ENCODE measurements around the gene TOR3A. TPM values are rescaled to one million over a fixed set of nuclear protein-coding genes. Genes with fewer than 3 reads are reported as not detected.
A peak's percentile ranks its signal among the peaks of the same experiment; 100 is the strongest.

TOR3A gene
- total and polyA plus RNA-seq, 2 of the 13 experiments (the other 11 are each of a cell fraction or from before 2014, with no cell fraction given) = 14.7 to 28.4 TPM

DNA sequence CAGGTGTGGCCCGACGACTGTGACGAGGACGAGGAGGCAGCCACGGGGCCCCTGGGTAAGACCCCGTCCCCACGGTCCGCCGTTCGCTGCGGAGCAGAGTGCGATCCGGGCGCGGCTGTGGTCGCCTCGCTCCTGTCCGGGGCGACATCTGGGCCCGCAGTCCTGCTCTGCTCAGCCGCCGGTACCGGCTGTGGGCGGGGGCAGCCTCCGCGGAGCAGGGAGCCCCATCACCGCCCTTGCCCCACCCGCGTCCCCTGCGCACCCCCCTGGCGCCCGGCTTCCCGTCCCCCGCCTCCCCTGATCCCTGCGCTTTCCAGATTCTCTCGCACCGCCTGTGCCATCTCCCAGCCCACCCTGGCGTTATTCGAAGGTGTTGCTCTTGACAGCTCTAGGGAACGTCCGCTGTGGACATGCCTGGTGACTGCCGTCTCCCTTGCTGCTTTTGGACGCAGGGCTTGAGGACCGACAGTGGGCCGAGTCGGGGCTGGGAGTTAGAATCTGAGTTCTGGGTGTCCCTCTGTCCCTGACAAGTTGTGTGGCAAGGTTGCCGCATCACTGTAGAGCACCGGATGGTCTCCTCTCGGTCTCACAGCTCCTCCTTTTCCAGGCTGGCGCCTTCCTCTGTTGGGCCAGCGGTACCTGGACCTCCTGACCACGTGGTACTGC lies 596 bp downstream of the TOR3A start (continued):
- no peak for TF ChIP-seq ASH2L (IDR thresholded peaks at IDR 0.05; ENCODE audit: insufficient read length, low read depth, low read length)
- TF ChIP-seq DNMT1 (CRISPR knock-in tag; IDR thresholded peaks at IDR 0.05) = peak; percentile 81; the same call in 1 of the 2 replicates
- no peak for TF ChIP-seq ATF7 (IDR thresholded peaks at IDR 0.05)
- 0 out of 2 replicates have a peak, but pooled peaks have one; percentile 28 for TF ChIP-seq ATF7 (CRISPR knock-in tag; IDR thresholded peaks at IDR 0.05)
- TF ChIP-seq KMT2A (CRISPR knock-in tag; IDR thresholded peaks at IDR 0.05) = 0 out of 2 replicates have a peak, but pooled peaks have one; percentile 46
- no peak for TF ChIP-seq TEAD2 (CRISPR knock-in tag; IDR thresholded peaks at IDR 0.05)
- TF ChIP-seq ZNF530 (CRISPR knock-in tag; IDR thresholded peaks at IDR 0.05; ENCODE audit: low read depth) = no peak
- 0 out of 2 replicates have a peak, but pooled peaks have one; percentile 40 for TF ChIP-seq ZSCAN29 (CRISPR knock-in tag; conservative IDR thresholded peaks at IDR 0.05)
- TF ChIP-seq ZNF124 (CRISPR knock-in tag; IDR thresholded peaks at IDR 0.05) = 0 out of 2 replicates have a peak, but pooled peaks have one; percentile 9
- TF ChIP-seq ZNF773 (CRISPR knock-in tag; IDR thresholded peaks at IDR 0.05; ENCODE audit: borderline replicate concordance) = no peak
- 0 out of 2 replicates have a peak, but pooled peaks have one; percentile 8 for TF ChIP-seq ZNF777 (CRISPR knock-in tag; IDR thresholded peaks at IDR 0.05)
- TF ChIP-seq ZNF343 (CRISPR knock-in tag; IDR thresholded peaks at IDR 0.05) = peak; percentile 73; the same call in 1 of the 2 replicates
- TF ChIP-seq, protein P1, sequence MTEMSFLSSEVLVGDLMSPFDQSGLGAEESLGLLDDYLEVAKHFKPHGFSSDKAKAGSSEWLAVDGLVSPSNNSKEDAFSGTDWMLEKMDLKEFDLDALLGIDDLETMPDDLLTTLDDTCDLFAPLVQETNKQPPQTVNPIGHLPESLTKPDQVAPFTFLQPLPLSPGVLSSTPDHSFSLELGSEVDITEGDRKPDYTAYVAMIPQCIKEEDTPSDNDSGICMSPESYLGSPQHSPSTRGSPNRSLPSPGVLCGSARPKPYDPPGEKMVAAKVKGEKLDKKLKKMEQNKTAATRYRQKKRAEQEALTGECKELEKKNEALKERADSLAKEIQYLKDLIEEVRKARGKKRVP (CRISPR knock-in tag; IDR thresholded peaks at IDR 0.05) = 0 out of 4 replicates have a peak, but pooled peaks of 1 of the 2 experiments have one; percentile 3
- TF ChIP-seq, protein P2, sequence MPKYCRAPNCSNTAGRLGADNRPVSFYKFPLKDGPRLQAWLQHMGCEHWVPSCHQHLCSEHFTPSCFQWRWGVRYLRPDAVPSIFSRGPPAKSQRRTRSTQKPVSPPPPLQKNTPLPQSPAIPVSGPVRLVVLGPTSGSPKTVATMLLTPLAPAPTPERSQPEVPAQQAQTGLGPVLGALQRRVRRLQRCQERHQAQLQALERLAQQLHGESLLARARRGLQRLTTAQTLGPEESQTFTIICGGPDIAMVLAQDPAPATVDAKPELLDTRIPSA (CRISPR knock-in tag; IDR thresholded peaks at IDR 0.05; ENCODE audit: borderline replicate concordance) = no peak
- TF ChIP-seq HCFC1 (IDR thresholded peaks at IDR 0.05; ENCODE audit: low read depth, low read length) = no peak
- TF ChIP-seq KAT7 (CRISPR knock-in tag; IDR thresholded peaks at IDR 0.05; ENCODE audit: borderline replicate concordance) = 0 out of 2 replicates have a peak, but pooled peaks have one; percentile 27
- no peak for TF ChIP-seq IRF2 (CRISPR knock-in tag; IDR thresholded peaks at IDR 0.05)
- TF ChIP-seq ZNF891 (CRISPR knock-in tag; IDR thresholded peaks at IDR 0.05) = no peak; the same call in 1 of the 2 replicates
- TF ChIP-seq SNAPC2 (CRISPR knock-in tag; IDR thresholded peaks at IDR 0.05) = no peak
- TF ChIP-seq, protein P3, sequence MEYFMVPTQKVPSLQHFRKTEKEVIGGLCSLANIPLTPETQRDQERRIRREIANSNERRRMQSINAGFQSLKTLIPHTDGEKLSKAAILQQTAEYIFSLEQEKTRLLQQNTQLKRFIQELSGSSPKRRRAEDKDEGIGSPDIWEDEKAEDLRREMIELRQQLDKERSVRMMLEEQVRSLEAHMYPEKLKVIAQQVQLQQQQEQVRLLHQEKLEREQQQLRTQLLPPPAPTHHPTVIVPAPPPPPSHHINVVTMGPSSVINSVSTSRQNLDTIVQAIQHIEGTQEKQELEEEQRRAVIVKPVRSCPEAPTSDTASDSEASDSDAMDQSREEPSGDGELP (IDR thresholded peaks at IDR 0.05; ENCODE audit: borderline replicate concordance, low read depth) = 0 out of 2 replicates have a peak, but pooled peaks have one; percentile 4
- TF ChIP-seq, protein P4, sequence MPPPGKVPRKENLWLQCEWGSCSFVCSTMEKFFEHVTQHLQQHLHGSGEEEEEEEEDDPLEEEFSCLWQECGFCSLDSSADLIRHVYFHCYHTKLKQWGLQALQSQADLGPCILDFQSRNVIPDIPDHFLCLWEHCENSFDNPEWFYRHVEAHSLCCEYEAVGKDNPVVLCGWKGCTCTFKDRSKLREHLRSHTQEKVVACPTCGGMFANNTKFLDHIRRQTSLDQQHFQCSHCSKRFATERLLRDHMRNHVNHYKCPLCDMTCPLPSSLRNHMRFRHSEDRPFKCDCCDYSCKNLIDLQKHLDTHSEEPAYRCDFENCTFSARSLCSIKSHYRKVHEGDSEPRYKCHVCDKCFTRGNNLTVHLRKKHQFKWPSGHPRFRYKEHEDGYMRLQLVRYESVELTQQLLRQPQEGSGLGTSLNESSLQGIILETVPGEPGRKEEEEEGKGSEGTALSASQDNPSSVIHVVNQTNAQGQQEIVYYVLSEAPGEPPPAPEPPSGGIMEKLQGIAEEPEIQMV (CRISPR knock-in tag; IDR thresholded peaks at IDR 0.05; ENCODE audit: low read depth) = peak; percentile 41; the same call in 1 of the 2 replicates
- TF ChIP-seq, protein P5, sequence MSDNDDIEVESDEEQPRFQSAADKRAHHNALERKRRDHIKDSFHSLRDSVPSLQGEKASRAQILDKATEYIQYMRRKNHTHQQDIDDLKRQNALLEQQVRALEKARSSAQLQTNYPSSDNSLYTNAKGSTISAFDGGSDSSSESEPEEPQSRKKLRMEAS (IDR thresholded peaks at IDR 0.05) = peak; percentile 85; the same call in 1 of the 2 replicates
- 0 out of 2 replicates have a peak, but pooled peaks have one; percentile 13 for TF ChIP-seq ERF (CRISPR knock-in tag; IDR thresholded peaks at IDR 0.05)
- no peak for TF ChIP-seq CC2D1A (CRISPR knock-in tag; IDR thresholded peaks at IDR 0.05)
- TF ChIP-seq MTF1 (CRISPR knock-in tag; IDR thresholded peaks at IDR 0.05) = no peak
- TF ChIP-seq KDM1A (CRISPR knock-in tag; IDR thresholded peaks at IDR 0.05) = no peak
- peak; percentile 3; the same call in 1 of the 2 replicates for TF ChIP-seq STAG1 (CRISPR knock-in tag; IDR thresholded peaks at IDR 0.05)
- TF ChIP-seq SAFB2 (CRISPR knock-in tag; IDR thresholded peaks at IDR 0.05; ENCODE audit: borderline replicate concordance, low read depth) = 0 out of 2 replicates have a peak, but pooled peaks have one; percentile 9

Measured in HepG2 (cell line).